HepG2 (cell line): Measurements from ENCODE around the gene MN1. TPM values are rescaled to one million over a fixed set of nuclear protein-coding genes. Genes with fewer than 3 reads are reported as not detected.

ENCODE experiments used
- ATAC-seq: fragments of 200-7000 bp; cut with Tn5 transposase; 3 replicates; pipeline ENCODE4 v1.9.1; 2020; ENCODE audit warnings: mild to moderate bottlenecking, moderate library complexity
- BruUV-seq: library from RNA; stranded (reverse); fragments of 400-500 nt; replicated peaks from 2 replicates; lab custom pipeline; 2021; lab: Mats Ljungman, UMichigan
- CTCF ChIA-PET: fragments of 300-600 bp; formaldehyde crosslinking; extraction: SDS; loops from one replicate; lab custom pipeline; 2021; ENCODE audit warnings: low total read pairs, inconsistent platforms, low intra/inter-chr PET ratio; lab: Yijun Ruan, JAX
- POLR2A ChIA-PET: fragments of 350-600 bp; sonication (Branson Sonifier 250); formaldehyde crosslinking; loops from one replicate; lab custom pipeline; 2020; ENCODE audit warnings: antibody characterized with exemption, inconsistent platforms; lab: Yijun Ruan, JAX
- DNase-seq: peaks from one replicate; pipeline ENCODE4 v3.0.0-alpha.2; 2015; ENCODE audit warnings: low spot score
- FAIRE-seq: peaks from 3 replicates; lab custom pipeline; 2011; peaks lifted over from hg19 to GRCh38; lab: Jason Lieb, UNC
- H2AFZ ChIP-seq: one replicate; pipeline ENCODE4 v1.6.1; 2011; ENCODE audit warnings: low read length, inconsistent platforms
- H3K27ac ChIP-seq: fragments of 300-600 bp; 3 replicates; pipeline ENCODE4 v1.8.0; 2011; ENCODE audit warnings: mixed run types, mild to moderate bottlenecking, mixed read lengths, low read length, inconsistent platforms; ENCODE audit not compliant: insufficient read depth; ENCODE audit errors: extremely low read length
- H3K27me3 ChIP-seq, 2 experiments: fragments of 200-600 bp in 1 of 2; 2 replicates in 1 of 2; 3 replicates in 1 of 2; pipeline versions ENCODE4 v1.6.0 to v1.8.0; 2011; ENCODE audit warnings: low read length in 2 of 2, mild to moderate bottlenecking in 2 of 2, moderate library complexity in 2 of 2, inconsistent platforms in 1 of 2; ENCODE audit not compliant: insufficient read depth in 2 of 2, control insufficient read depth in 1 of 2
- H3K36me3 ChIP-seq, 2 experiments: fragments of 200-600 bp in 1 of 2; replicated peaks in 1 of 2; 2 replicates in 1 of 2; 3 replicates in 1 of 2; pipeline versions ENCODE4 v1.5.1 to v1.8.0; 2011; ENCODE audit warnings: low read length in 2 of 2, inconsistent platforms in 1 of 2; ENCODE audit not compliant: insufficient read depth in 2 of 2, control insufficient read depth in 1 of 2
- H3K4me1 ChIP-seq: 2 replicates; pipeline ENCODE4 v1.5.1; 2012; ENCODE audit warnings: low read length, inconsistent platforms; ENCODE audit not compliant: insufficient read depth
- H3K4me2 ChIP-seq: 2 replicates; pipeline ENCODE4 v1.6.0; 2011; ENCODE audit warnings: low read depth, low read length, inconsistent platforms
- H3K4me3 ChIP-seq, 3 experiments: fragments of 200-600 bp in 1 of 3; sonication (generic), shearing (Covaris generic) in 1 of 3; replicated peaks in 1 of 3; 2 replicates each; pipeline ENCODE4 v1.5.1; 2011 to 2016; ENCODE audit warnings: low read length in 3 of 3, inconsistent platforms in 2 of 3, low read depth in 2 of 3, mild to moderate bottlenecking in 2 of 3, control low read depth in 1 of 3, mixed read lengths in 1 of 3; ENCODE audit not compliant: insufficient read depth in 1 of 3
- H3K79me2 ChIP-seq: one replicate; pipeline ENCODE4 v1.6.1; 2011; ENCODE audit warnings: low read length, inconsistent platforms; ENCODE audit not compliant: insufficient read depth
- H3K9ac ChIP-seq: 2 replicates; pipeline ENCODE4 v1.6.0; 2011; ENCODE audit warnings: mild to moderate bottlenecking, low read depth, low read length, inconsistent platforms; ENCODE audit not compliant: insufficient read depth
- H3K9me3 ChIP-seq: 2 replicates; pipeline ENCODE4 v1.5.1; 2012; ENCODE audit warnings: mild to moderate bottlenecking, low read length
- H4K20me1 ChIP-seq: 2 replicates; pipeline ENCODE4 v1.6.0; 2011; ENCODE audit warnings: inconsistent platforms, mild to moderate bottlenecking, low read length, moderate library complexity; ENCODE audit not compliant: insufficient read depth
- EP300 ChIP-seq, 3 experiments: sonication (generic) in 1 of 3; formaldehyde crosslinking in 1 of 3; IDR thresholded peaks; 2 replicates each; pipeline versions ENCODE4 v1.5.1 to v1.6.1; 2011 to 2020; ENCODE audit warnings: low read depth in 2 of 3, low read length in 2 of 3, borderline replicate concordance in 1 of 3, improper control_type of control experiment in 1 of 3, mild to moderate bottlenecking in 1 of 3, missing genetic modification reagents in 1 of 3, moderate library complexity in 1 of 3
- FOXK1 ChIP-seq: sonication (generic); formaldehyde crosslinking; IDR thresholded peaks from 2 replicates; pipeline ENCODE4 v1.4.0; 2020; ENCODE audit warnings: low read depth, missing genetic modification reagents, borderline replicate concordance
- IRF2 ChIP-seq: IDR thresholded peaks from 2 replicates; pipeline ENCODE4 v1.6.1; 2018; ENCODE audit warnings: missing genetic modification reagents, missing compliant biosample characterization
- NAIF1 ChIP-seq: sonication (generic); formaldehyde crosslinking; IDR thresholded peaks from 2 replicates; pipeline ENCODE4 v1.5.0; 2020; ENCODE audit warnings: mild to moderate bottlenecking, missing genetic modification reagents, borderline replicate concordance
- NFE2 ChIP-seq: sonication (generic); formaldehyde crosslinking; IDR thresholded peaks from 2 replicates; pipeline ENCODE4 v1.4.0; 2020; ENCODE audit warnings: missing genetic modification reagents
- NFRKB ChIP-seq: fragments of 450-650 bp; IDR thresholded peaks from 2 replicates; pipeline ENCODE4 v1.6.1; 2017
- NFYB ChIP-seq: sonication (generic); formaldehyde crosslinking; IDR thresholded peaks from 2 replicates; pipeline ENCODE4 v1.4.0; 2020; ENCODE audit warnings: missing genetic modification reagents
- POGZ ChIP-seq: sonication (generic); formaldehyde crosslinking; IDR thresholded peaks from 2 replicates; pipeline ENCODE4 v1.4.0; 2020; ENCODE audit warnings: mild to moderate bottlenecking, missing genetic modification reagents
- SP5 ChIP-seq: IDR thresholded peaks from 2 replicates; pipeline ENCODE4 v1.6.1; 2016; ENCODE audit warnings: low read depth, borderline replicate concordance
- ZNF136 ChIP-seq: sonication (generic); formaldehyde crosslinking; IDR thresholded peaks from 2 replicates; pipeline ENCODE4 v1.8.1; 2022; ENCODE audit warnings: low read depth, mild to moderate bottlenecking, moderate library complexity, missing genetic modification reagents
- ZNF383 ChIP-seq: sonication (generic); formaldehyde crosslinking; IDR thresholded peaks from 2 replicates; pipeline ENCODE4 v1.4.0; 2020; ENCODE audit warnings: missing genetic modification reagents, mild to moderate bottlenecking, borderline replicate concordance
- ZNF460 ChIP-seq: sonication (generic); formaldehyde crosslinking; IDR thresholded peaks from 2 replicates; pipeline ENCODE4 v1.5.1; 2020; ENCODE audit warnings: missing genetic modification reagents, mild to moderate bottlenecking, borderline replicate concordance
- ZNF556 ChIP-seq: sonication (generic); formaldehyde crosslinking; IDR thresholded peaks from 2 replicates; pipeline ENCODE4 v1.4.0; 2020; ENCODE audit warnings: mild to moderate bottlenecking, missing genetic modification reagents, borderline replicate concordance
- ZSCAN31 ChIP-seq: sonication (generic); formaldehyde crosslinking; IDR thresholded peaks from 2 replicates; pipeline ENCODE4 v1.5.0; 2020; ENCODE audit warnings: low read depth, mild to moderate bottlenecking, missing genetic modification reagents
- WGBS: methylation state at CpG from one replicate; pipeline ENCODE4 v1.1.6; 2017; ENCODE audit warnings: low lambda C conversion rate; 5-methylcytosine and 5-hydroxymethylcytosine counted together
- in situ Hi-C: cut with HindIII; loops from 2 replicates; pipeline ENCODE4 v1.10.0; 2017; ENCODE audit warnings: low pct_unique_long_range_greater_than_20kb; ENCODE audit not compliant: extremely low pct_ligation_motif_present
- intact Hi-C: fragments of 100-400 bp; cut with micrococcal nuclease; formaldehyde crosslinking; loops from one replicate; pipeline ENCODE4 v1.10.0; 2022; ENCODE audit not compliant: unreplicated experiment
- polyA plus RNA-seq, 8 experiments: library from polyadenylated mRNA; depleted of rRNA in 3 of 8; stranded (reverse) in 7 of 8; unstranded in 1 of 8; fragments of >200 nt; fragmentation: Illumina TruSeq in 4 of 8; extraction: Trizol in 4 of 8; gene quantifications; 2 replicates each; pipeline versions ENCODE4 v1.2.1 to v1.2.3, GENCODE V29; 2011 to 2016; ENCODE audit warnings: low read depth in 4 of 8, missing spikeins in 1 of 8, mixed read lengths in 1 of 8; ENCODE audit not compliant: insufficient read depth in 1 of 8
- total RNA-seq, 5 experiments: library from RNA; depleted of rRNA; stranded (reverse); fragments of >200 nt; fragmentation: Illumina TruSeq; extraction: Trizol; gene quantifications; 2 replicates each; pipeline ENCODE4 v1.2.3, GENCODE V29; 2016; ENCODE audit warnings: low read depth in 1 of 5
- TF ChIP-seq, protein P1 (sequence below): sonication (generic); formaldehyde crosslinking; IDR thresholded peaks from 2 replicates; pipeline ENCODE4 v1.4.0; 2020; ENCODE audit warnings: missing genetic modification reagents
- TF ChIP-seq, protein P2 (sequence below): sonication (generic); formaldehyde crosslinking; IDR thresholded peaks from 2 replicates; pipeline ENCODE4 v1.4.0; 2020; ENCODE audit warnings: missing genetic modification reagents
- TF ChIP-seq, protein P3 (sequence below): sonication (generic); formaldehyde crosslinking; IDR thresholded peaks from 2 replicates; pipeline ENCODE4 v1.4.0; 2020; ENCODE audit warnings: low read depth, mild to moderate bottlenecking, missing genetic modification reagents

The MN1 gene
- total and polyA plus RNA-seq, 2 of the 13 experiments (the other 11 are each of a cell fraction or from before 2014, with no cell fraction given) = 0.01 TPM; not detected in 1

DNA sequence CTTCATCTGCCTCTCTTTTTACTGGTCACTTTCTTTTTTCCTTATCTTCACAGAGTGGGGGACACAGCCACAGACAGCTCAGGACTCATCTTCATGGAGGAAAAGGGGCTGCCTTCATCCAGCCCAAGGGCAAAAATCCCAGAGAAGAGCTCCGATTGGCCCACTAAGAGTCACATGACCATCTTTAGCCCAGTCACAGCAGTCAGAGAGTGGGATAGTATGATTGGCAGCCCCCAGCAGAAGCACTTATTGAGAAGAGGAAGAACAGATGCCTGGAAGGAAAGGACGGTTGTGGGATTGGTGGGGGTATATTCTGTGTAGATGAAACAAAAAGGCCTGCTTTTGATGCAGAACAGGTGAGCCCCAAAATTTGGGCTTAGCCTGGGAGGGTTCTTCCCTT, 77.8 kb downstream of the MN1 start (continued):
- TF ChIP-seq, protein P1, sequence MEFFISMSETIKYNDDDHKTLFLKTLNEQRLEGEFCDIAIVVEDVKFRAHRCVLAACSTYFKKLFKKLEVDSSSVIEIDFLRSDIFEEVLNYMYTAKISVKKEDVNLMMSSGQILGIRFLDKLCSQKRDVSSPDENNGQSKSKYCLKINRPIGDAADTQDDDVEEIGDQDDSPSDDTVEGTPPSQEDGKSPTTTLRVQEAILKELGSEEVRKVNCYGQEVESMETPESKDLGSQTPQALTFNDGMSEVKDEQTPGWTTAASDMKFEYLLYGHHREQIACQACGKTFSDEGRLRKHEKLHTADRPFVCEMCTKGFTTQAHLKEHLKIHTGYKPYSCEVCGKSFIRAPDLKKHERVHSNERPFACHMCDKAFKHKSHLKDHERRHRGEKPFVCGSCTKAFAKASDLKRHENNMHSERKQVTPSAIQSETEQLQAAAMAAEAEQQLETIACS (CRISPR knock-in tag) = no peak
- TF ChIP-seq POGZ (CRISPR knock-in tag) (no peak), NFE2 (CRISPR knock-in tag) (no peak), EP300 (IDR thresholded peaks at IDR 0.05; ENCODE audit: low read depth in 2 of 2, low read length in 2 of 2) (no peak), EP300 (CRISPR knock-in tag; IDR thresholded peaks at IDR 0.05; ENCODE audit: borderline replicate concordance) (no peak)

DNA sequence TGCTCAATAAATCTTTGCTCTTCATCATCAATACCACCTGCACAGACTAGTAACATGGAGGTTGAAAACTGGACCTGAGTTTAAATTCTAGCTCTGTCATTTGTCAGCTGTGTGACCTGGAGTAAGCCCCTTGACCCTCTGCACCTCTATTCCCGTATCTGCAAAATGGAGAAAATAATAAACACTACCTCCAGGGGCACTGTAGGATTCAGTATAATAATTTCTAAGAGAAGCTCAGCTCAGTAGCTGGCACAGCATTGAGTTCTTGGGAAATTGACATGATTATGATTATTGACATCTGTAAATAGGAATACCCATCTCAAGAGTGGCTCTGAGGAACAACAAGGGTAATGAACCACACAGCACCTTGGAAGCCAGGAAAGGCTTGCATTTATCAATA, 78.4 kb downstream of the MN1 start:
- ATAC-seq (no peak), DNase-seq (no peak), FAIRE-seq (no peak)
- intact Hi-C loops = no loop called here
- H3K79me2 ChIP-seq = no peaks in the 10 kb centered on the region
- no peaks in the 10 kb centered on the region for H4K20me1 ChIP-seq
- H3K27me3 ChIP-seq = no peaks in the 10 kb centered on the region
- WGBS = 0% methylated on average over 1 of the region's 1 CpG
- ChIA-PET CTCF (no interaction called here), POLR2A (no interaction called here)
- in situ Hi-C loops = no loop called here
- H3K27ac ChIP-seq = no peak overlapping the region
- no peak overlapping the region for H3K4me2 ChIP-seq
- no peak overlapping the region for H3K9ac ChIP-seq
- no peak overlapping the region for H3K4me3 ChIP-seq
- no peaks in the 10 kb centered on the region for H3K36me3 ChIP-seq
- BruUV-seq = no TSS peak
- no peaks in the 10 kb centered on the region for H3K9me3 ChIP-seq
- H2AFZ ChIP-seq = no peak overlapping the region
- peaks cover 13% of the 10 kb centered on the region for H3K4me1 ChIP-seq
- TF ChIP-seq IRF2 (CRISPR knock-in tag) (no peak), NFYB (CRISPR knock-in tag) (no peak), ZNF383 (CRISPR knock-in tag) (no peak), SP5 (CRISPR knock-in tag) (no peak), FOXK1 (CRISPR knock-in tag) (no peak), NAIF1 (CRISPR knock-in tag) (no peak), NFRKB (no peak), ZNF136 (CRISPR knock-in tag) (no peak), ZNF460 (no peak), ZSCAN31 (CRISPR knock-in tag) (no peak), ZNF556 (no peak)
- TF ChIP-seq, protein P2, sequence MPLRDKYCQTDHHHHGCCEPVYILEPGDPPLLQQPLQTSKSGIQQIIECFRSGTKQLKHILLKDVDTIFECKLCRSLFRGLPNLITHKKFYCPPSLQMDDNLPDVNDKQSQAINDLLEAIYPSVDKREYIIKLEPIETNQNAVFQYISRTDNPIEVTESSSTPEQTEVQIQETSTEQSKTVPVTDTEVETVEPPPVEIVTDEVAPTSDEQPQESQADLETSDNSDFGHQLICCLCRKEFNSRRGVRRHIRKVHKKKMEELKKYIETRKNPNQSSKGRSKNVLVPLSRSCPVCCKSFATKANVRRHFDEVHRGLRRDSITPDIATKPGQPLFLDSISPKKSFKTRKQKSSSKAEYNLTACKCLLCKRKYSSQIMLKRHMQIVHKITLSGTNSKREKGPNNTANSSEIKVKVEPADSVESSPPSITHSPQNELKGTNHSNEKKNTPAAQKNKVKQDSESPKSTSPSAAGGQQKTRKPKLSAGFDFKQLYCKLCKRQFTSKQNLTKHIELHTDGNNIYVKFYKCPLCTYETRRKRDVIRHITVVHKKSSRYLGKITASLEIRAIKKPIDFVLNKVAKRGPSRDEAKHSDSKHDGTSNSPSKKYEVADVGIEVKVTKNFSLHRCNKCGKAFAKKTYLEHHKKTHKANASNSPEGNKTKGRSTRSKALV = no peak
- TF ChIP-seq, protein P3, sequence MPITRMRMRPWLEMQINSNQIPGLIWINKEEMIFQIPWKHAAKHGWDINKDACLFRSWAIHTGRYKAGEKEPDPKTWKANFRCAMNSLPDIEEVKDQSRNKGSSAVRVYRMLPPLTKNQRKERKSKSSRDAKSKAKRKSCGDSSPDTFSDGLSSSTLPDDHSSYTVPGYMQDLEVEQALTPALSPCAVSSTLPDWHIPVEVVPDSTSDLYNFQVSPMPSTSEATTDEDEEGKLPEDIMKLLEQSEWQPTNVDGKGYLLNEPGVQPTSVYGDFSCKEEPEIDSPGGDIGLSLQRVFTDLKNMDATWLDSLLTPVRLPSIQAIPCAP = no peak
